ENCODE measurements around the gene TSPYL6. TPM values are rescaled to one million over a fixed set of nuclear protein-coding genes. Genes with fewer than 3 reads are reported as not detected.

TSPYL6 gene
- total and polyA plus RNA-seq, 2 of the 4 experiments (the other 2 are of a cell fraction), result not detected

- H3K4me1 ChIP-seq (ENCODE audit: control insufficient read depth, insufficient read depth, low read length), result no peaks in the 10 kb centered on the region
- H2BK5ac ChIP-seq (ENCODE audit: low read depth, low read length, poor library complexity, severe bottlenecking), result no peak overlapping the region
- no peak overlapping the region for H4K8ac ChIP-seq (ENCODE audit: low read depth in 2 of 2, low read length in 2 of 2)
- no peaks in the 10 kb centered on the region for H3K27me3 ChIP-seq (ENCODE audit: control insufficient read depth, insufficient read depth, low read length)
- H3K9ac ChIP-seq (ENCODE audit: low read depth, low read length), result no peak overlapping the region
- H3K9me3 ChIP-seq (ENCODE audit: control insufficient read depth, insufficient read depth, low read length), result no peaks in the 10 kb centered on the region
- no peak overlapping the region for H4K91ac ChIP-seq (ENCODE audit: insufficient read depth, low read depth, low read length)
- H3K4me2 ChIP-seq (ENCODE audit: low read depth, low read length), result no peak overlapping the region
- dilution Hi-C loops (cut with HindIII; ENCODE audit: low sequenced_read_pairs, unreplicated experiment), result no loop called here
- in situ Hi-C loops (cut with MboI; ENCODE audit: low sequenced_read_pairs), result no loop called here
- H4K5ac ChIP-seq (ENCODE audit: low read depth, low read length), result no peak overlapping the region
- no peaks in the 10 kb centered on the region for H3K79me1 ChIP-seq (ENCODE audit: low read depth in 1 of 2, low read length in 2 of 2)
- no peak overlapping the region for H2BK120ac ChIP-seq (ENCODE audit: low read depth, low read length)
- ChIA-PET CTCF (interaction anchor here (1.0 to 1.3 kb wide), 2 partner anchors 10 kb away, joined by 4 to 7 read pairs; no protein-coding TSS in a partner anchor), POLR2A (ENCODE audit: unreplicated experiment) (interaction anchor here (0.7 kb wide), 1 partner anchor 467 kb away, joined by 3 read pairs; no protein-coding TSS in a partner anchor)
- no CpG with 5 or more reads among the region's 2 CpGs for WGBS, 2 experiments (ENCODE audit: extremely low coverage in 2 of 2, insufficient read length in 1 of 2)
- no peak overlapping the region for H2AK9ac ChIP-seq (replicated peaks; ENCODE audit: low read depth, low read length, poor library complexity)
- ATAC-seq (ENCODE audit: low read depth) (no peak), DNase-seq (no peak)
- no TSS peak for BruUV-seq (replicated peaks)
- intact Hi-C loops (cut with micrococcal nuclease), result no loop called here
- H3K27ac ChIP-seq (ENCODE audit: insufficient read depth, low read length), result no peak overlapping the region
- no peak overlapping the region for H2AK5ac ChIP-seq (ENCODE audit: low read depth, low read length)
- no peaks in the 10 kb centered on the region for H4K20me1 ChIP-seq (ENCODE audit: insufficient read depth, low read length)
- no peak overlapping the region for H3K18ac ChIP-seq (ENCODE audit: low read depth, low read length)
- no peak overlapping the region for H3K14ac ChIP-seq (replicated peaks; ENCODE audit: low read depth, low read length)
- H2AFZ ChIP-seq (replicated peaks; ENCODE audit: low read length, poor library complexity), result no peak overlapping the region
- H3K4ac ChIP-seq (ENCODE audit: low read depth, low read length), result no peak overlapping the region
- H2BK20ac ChIP-seq (ENCODE audit: low read depth, low read length), result no peak overlapping the region
- H2BK15ac ChIP-seq (ENCODE audit: low read depth, low read length), result no peak overlapping the region
- H3K9me1 ChIP-seq (ENCODE audit: insufficient read depth, low read length), result no peaks in the 10 kb centered on the region
- H3K23ac ChIP-seq (ENCODE audit: low read depth, low read length), result no peak overlapping the region
- no peak overlapping the region for H3K4me3 ChIP-seq (ENCODE audit: insufficient read depth, low read depth, low read length)
- no peak overlapping the region for H3K56ac ChIP-seq (ENCODE audit: extremely low read depth, insufficient read depth, low read length)
- H3K36me3 ChIP-seq (ENCODE audit: control insufficient read depth, insufficient read depth, low read length), result no peaks in the 10 kb centered on the region
- TF ChIP-seq POLR2A (IDR thresholded peaks at IDR 0.05; ENCODE audit: low read depth, low read length) (no peak), MAZ (IDR thresholded peaks at IDR 0.05; ENCODE audit: borderline replicate concordance, low read depth, low read length) (no peak), SMC3 (IDR thresholded peaks at IDR 0.05; ENCODE audit: low read depth, low read length) (no peak), BHLHE40 (IDR thresholded peaks at IDR 0.05; ENCODE audit: low read depth, low read length) (no peak), CTCF (conservative IDR thresholded peaks at IDR 0.05; ENCODE audit: low read depth, low read length) (no peak), CEBPB (IDR thresholded peaks at IDR 0.05; ENCODE audit: low read depth, low read length) (no peak), MAFK (IDR thresholded peaks at IDR 0.05; ENCODE audit: low read depth, low read length) (no peak), CHD1 (IDR thresholded peaks at IDR 0.05; ENCODE audit: low read depth, low read length) (no peak), RFX5 (IDR thresholded peaks at IDR 0.05; ENCODE audit: low read depth, low read length) (no peak), RAD21 (IDR thresholded peaks at IDR 0.05; ENCODE audit: low read length) (no peak), FOS (IDR thresholded peaks at IDR 0.05; ENCODE audit: low read depth, low read length) (no peak), ELK1 (IDR thresholded peaks at IDR 0.05; ENCODE audit: borderline replicate concordance, low read depth, low read length) (no peak), RCOR1 (IDR thresholded peaks at IDR 0.05; ENCODE audit: insufficient replicate concordance, low read length) (no peak), NFE2L2 (IDR thresholded peaks at IDR 0.05; ENCODE audit: low read depth, low read length) (no peak), MXI1 (IDR thresholded peaks at IDR 0.05; ENCODE audit: borderline replicate concordance, low read depth, low read length) (no peak), USF2 (IDR thresholded peaks at IDR 0.05; ENCODE audit: low read depth, low read length) (no peak)
These were observed 27.1 kb downstream of the TSPYL6 start for GRCh38 chr2:54228945-54229344.

Measured in IMR-90 (cell line).